GM10847 (cell line): Measurements from ENCODE around the gene C11orf65.

ENCODE experiments used
- POLR2A ChIP-seq: IDR thresholded peaks from 2 replicates; pipeline ENCODE4 v1.6.1; 2011; ENCODE audit not compliant: insufficient read length; ENCODE audit errors: extremely low read depth

The C11orf65 gene

GRCh38 chr11:108494182-108494581 lies 26.9 kb upstream of the C11orf65 start:
- TF ChIP-seq POLR2A: no peak

GRCh38 chr11:108491936-108492335 lies 24.6 kb upstream of the C11orf65 start:
- no peak for TF ChIP-seq POLR2A

GRCh38 chr11:108486828-108487227 lies 19.5 kb upstream of the C11orf65 start:
- TF ChIP-seq POLR2A: no peak

GRCh38 chr11:108486331-108486730 lies 19.0 kb upstream of the C11orf65 start:
- TF ChIP-seq POLR2A: no peak

GRCh38 chr11:108483163-108483562 lies 15.8 kb upstream of the C11orf65 start:
- TF ChIP-seq POLR2A: no peak

GRCh38 chr11:108474664-108475463 lies 7.5 kb upstream of the C11orf65 start:
- no peak for TF ChIP-seq POLR2A

- no peak for TF ChIP-seq POLR2A
Observed at GRCh38 chr11:108472681-108473080, 5.4 kb upstream of the C11orf65 start.

- no peak for TF ChIP-seq POLR2A
Observed at GRCh38 chr11:108468478-108468864, 1.1 kb upstream of the C11orf65 start.

- no peak for TF ChIP-seq POLR2A
Observed at GRCh38 chr11:108466405-108466804, 924 bp downstream of the C11orf65 start.

GRCh38 chr11:108453207-108453835 lies 14.0 kb downstream of the C11orf65 start:
- TF ChIP-seq POLR2A: no peak

- no peak for TF ChIP-seq POLR2A
Observed at GRCh38 chr11:108436594-108436993, 30.7 kb downstream of the C11orf65 start.

- no peak for TF ChIP-seq POLR2A
Observed at GRCh38 chr11:108435066-108435465, 32.3 kb downstream of the C11orf65 start.

GRCh38 chr11:108432783-108433182 lies 34.5 kb downstream of the C11orf65 start:
- no peak for TF ChIP-seq POLR2A

- no peak for TF ChIP-seq POLR2A
Observed at GRCh38 chr11:108431997-108432396, 35.3 kb downstream of the C11orf65 start.

- TF ChIP-seq POLR2A: no peak
Observed at GRCh38 chr11:108431370-108431769, 36.0 kb downstream of the C11orf65 start.

- no peak for TF ChIP-seq POLR2A
Observed at GRCh38 chr11:108414958-108415357, 52.4 kb downstream of the C11orf65 start.

- no peak for TF ChIP-seq POLR2A
Observed at GRCh38 chr11:108405706-108406105, 61.6 kb downstream of the C11orf65 start.
